ENCODE data around the gene ATP2A1. TPM values are rescaled to one million over a fixed set of nuclear protein-coding genes. Genes with fewer than 3 reads are reported as not detected.

Gene ATP2A1
- total RNA-seq, 1 experiment from 2014 or later: 10.3 TPM

DNA sequence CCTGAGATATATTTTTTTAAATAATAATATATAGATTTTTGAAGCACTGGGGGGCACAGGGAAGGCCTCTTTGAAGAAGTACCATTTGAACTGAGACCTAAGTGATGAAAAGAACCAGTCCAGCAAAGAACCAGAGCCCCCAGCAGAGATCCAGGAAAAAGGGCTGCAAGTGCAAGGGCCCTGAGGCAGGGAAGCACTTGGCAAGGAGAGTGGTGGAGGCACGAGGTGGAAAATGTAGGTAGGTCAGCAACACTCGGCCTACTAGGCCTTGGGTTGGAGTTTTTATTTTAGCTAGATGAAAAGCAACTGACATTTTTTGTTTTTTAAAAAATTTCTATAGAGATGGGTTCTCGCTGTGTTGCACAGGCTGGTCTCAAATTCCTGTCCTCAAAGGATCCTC, 51.9 kb downstream of the ATP2A1 start:
- Histone ChIP-seq H3K4me3 (replicated peaks in 1 of 2; ENCODE audit: low read depth in 1 of 2, low read length in 2 of 2) (no peak overlapping the region), H2AFZ (ENCODE audit: low read depth, low read length, poor library complexity, severe bottlenecking) (no peak overlapping the region), H3K27me3 (ENCODE audit: insufficient read depth, low read length) (no peaks in the 10 kb centered on the region), H3K4me1 (ENCODE audit: control insufficient read depth in 1 of 2, insufficient read depth in 2 of 2, low read length in 2 of 2) (peaks cover 0 to 7% of the 10 kb centered on the region in 2 experiments; a peak in 2 of 4 replicates), H3K9me2 (ENCODE audit: insufficient read depth) (no peaks in the 10 kb centered on the region), H3K4me2 (ENCODE audit: low read length) (no peak overlapping the region), H3K36me3 (ENCODE audit: control insufficient read depth in 1 of 2, insufficient read depth in 2 of 2, low read length in 2 of 2) (no peaks in the 10 kb centered on the region), H3K27ac (ENCODE audit: low read depth, low read length) (no peak overlapping the region), H3K9me3 (ENCODE audit: control insufficient read depth in 1 of 2, insufficient read depth in 1 of 2, low read depth in 1 of 2, low read length in 2 of 2) (no peaks in the 10 kb centered on the region), H4K20me1 (ENCODE audit: insufficient read depth) (no peaks in the 10 kb centered on the region), H3K9ac (ENCODE audit: low read length) (no peak overlapping the region), H3K79me2 (ENCODE audit: insufficient read depth, low read length) (no peaks in the 10 kb centered on the region)
- BruUV-seq (replicated peaks): no TSS peak
- intact Hi-C loops (cut with micrococcal nuclease): no loop called here
- CTCF ChIA-PET: no interaction called here
- ATAC-seq: no peak
- RAD21 ChIA-PET (ENCODE audit: low non-redundant PET in 1 of 2, low total read pairs in 2 of 2, uncharacterized antibody in 2 of 2, unreplicated experiment in 2 of 2): no interaction called here
- no peak for DNase-seq (ENCODE audit: low read depth, low spot score)
- POLR2A ChIA-PET: no interaction called here
- TF ChIP-seq ATF3 (IDR thresholded peaks at IDR 0.05): no peak
- TF ChIP-seq RAD21 (IDR thresholded peaks at IDR 0.05; ENCODE audit: low read depth): no peak
- no peak for TF ChIP-seq SIN3A (IDR thresholded peaks at IDR 0.05; ENCODE audit: low read depth)
- no peak for TF ChIP-seq ELF1 (IDR thresholded peaks at IDR 0.05; ENCODE audit: borderline replicate concordance, low read depth)
- no peak for TF ChIP-seq TCF7L2 (IDR thresholded peaks at IDR 0.05; ENCODE audit: borderline replicate concordance, extremely low read depth, insufficient read depth, insufficient read length)
- TF ChIP-seq CEBPB (IDR thresholded peaks at IDR 0.05; ENCODE audit: low read depth): no peak
- no peak for TF ChIP-seq POLR2AphosphoS5 (IDR thresholded peaks at IDR 0.05; ENCODE audit: low read depth, low read length)
- TF ChIP-seq JUND (IDR thresholded peaks at IDR 0.05): no peak

- POLR2A ChIA-PET: no interaction called here
- TF ChIP-seq JUND (IDR thresholded peaks at IDR 0.05) (no peak), SIN3A (IDR thresholded peaks at IDR 0.05; ENCODE audit: low read depth) (no peak), POLR2AphosphoS5 (IDR thresholded peaks at IDR 0.05; ENCODE audit: low read depth, low read length) (no peak), RAD21 (IDR thresholded peaks at IDR 0.05; ENCODE audit: low read depth) (no peak), EGR1 (IDR thresholded peaks at IDR 0.05; ENCODE audit: low read depth) (no peak), ZNF274 (IDR thresholded peaks at IDR 0.05; ENCODE audit: low read depth, low read length) (no peak), REST (IDR thresholded peaks at IDR 0.05; ENCODE audit: low read depth) (no peak), POLR2A (IDR thresholded peaks at IDR 0.05; ENCODE audit: borderline replicate concordance, extremely low read depth, insufficient read depth, insufficient read length) (no peak), CBX3 (IDR thresholded peaks at IDR 0.05; ENCODE audit: low read depth) (no peak)
- TF ChIP-seq, protein P1, sequence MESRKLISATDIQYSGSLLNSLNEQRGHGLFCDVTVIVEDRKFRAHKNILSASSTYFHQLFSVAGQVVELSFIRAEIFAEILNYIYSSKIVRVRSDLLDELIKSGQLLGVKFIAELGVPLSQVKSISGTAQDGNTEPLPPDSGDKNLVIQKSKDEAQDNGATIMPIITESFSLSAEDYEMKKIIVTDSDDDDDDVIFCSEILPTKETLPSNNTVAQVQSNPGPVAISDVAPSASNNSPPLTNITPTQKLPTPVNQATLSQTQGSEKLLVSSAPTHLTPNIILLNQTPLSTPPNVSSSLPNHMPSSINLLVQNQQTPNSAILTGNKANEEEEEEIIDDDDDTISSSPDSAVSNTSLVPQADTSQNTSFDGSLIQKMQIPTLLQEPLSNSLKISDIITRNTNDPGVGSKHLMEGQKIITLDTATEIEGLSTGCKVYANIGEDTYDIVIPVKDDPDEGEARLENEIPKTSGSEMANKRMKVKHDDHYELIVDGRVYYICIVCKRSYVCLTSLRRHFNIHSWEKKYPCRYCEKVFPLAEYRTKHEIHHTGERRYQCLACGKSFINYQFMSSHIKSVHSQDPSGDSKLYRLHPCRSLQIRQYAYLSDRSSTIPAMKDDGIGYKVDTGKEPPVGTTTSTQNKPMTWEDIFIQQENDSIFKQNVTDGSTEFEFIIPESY (IDR thresholded peaks at IDR 0.05; ENCODE audit: extremely low read depth, insufficient replicate concordance, low read length): no peak
- Histone ChIP-seq H3K9me2 (ENCODE audit: insufficient read depth) (no peaks in the 10 kb centered on the region), H2AFZ (ENCODE audit: low read depth, low read length, poor library complexity, severe bottlenecking) (no peak overlapping the region), H4K20me1 (ENCODE audit: insufficient read depth) (no peaks in the 10 kb centered on the region), H3K4me1 (ENCODE audit: control insufficient read depth in 1 of 2, insufficient read depth in 2 of 2, low read length in 2 of 2) (peaks cover 0 to 11% of the 10 kb centered on the region in 2 experiments; a peak in 2 of 4 replicates), H3K27ac (ENCODE audit: low read depth, low read length) (no peak overlapping the region), H3K4me3 (replicated peaks in 1 of 2; ENCODE audit: low read depth in 1 of 2, low read length in 2 of 2) (no peak overlapping the region), H3K4me2 (ENCODE audit: low read length) (no peak overlapping the region), H3K27me3 (ENCODE audit: insufficient read depth, low read length) (no peaks in the 10 kb centered on the region), H3K9me3 (ENCODE audit: control insufficient read depth in 1 of 2, insufficient read depth in 1 of 2, low read depth in 1 of 2, low read length in 2 of 2) (no peaks in the 10 kb centered on the region), H3K79me2 (ENCODE audit: insufficient read depth, low read length) (no peaks in the 10 kb centered on the region), H3K36me3 (ENCODE audit: control insufficient read depth in 1 of 2, insufficient read depth in 2 of 2, low read length in 2 of 2) (no peaks in the 10 kb centered on the region), H3K9ac (ENCODE audit: low read length) (no peak overlapping the region)
- RAD21 ChIA-PET (ENCODE audit: low non-redundant PET in 1 of 2, low total read pairs in 2 of 2, uncharacterized antibody in 2 of 2, unreplicated experiment in 2 of 2): no interaction called here
- intact Hi-C loops (cut with micrococcal nuclease): no loop called here
- BruUV-seq (replicated peaks): no TSS peak
- ATAC-seq (no peak), DNase-seq (ENCODE audit: low read depth, low spot score) (no peak)
- CTCF ChIA-PET: no interaction called here
Observed at GRCh38 chr16:28930652-28931051, 52.4 kb downstream of the ATP2A1 start.

Measured in HCT116 (cell line).